Endothelial cell of umbilical vein (primary cell): ENCODE results near the gene ARHGEF12. TPM values are rescaled to one million over a fixed set of nuclear protein-coding genes. Genes with fewer than 3 reads are reported as not detected.

Experiments used
- BruUV-seq: library from RNA; stranded (reverse); fragments of 400-500 nt; replicated peaks from 2 replicates; lab custom pipeline; 2021; lab: Mats Ljungman, UMichigan
- CTCF ChIA-PET: fragments of 300-600, 350-600 bp; sonication (Branson Sonifier 250); formaldehyde crosslinking; loops from one replicate; lab custom pipeline; 2021; ENCODE audit warnings: antibody characterized with exemption, inconsistent platforms; lab: Charles Lee
- POLR2A ChIA-PET: fragments of 300-600, 350-600 bp; sonication (Branson Sonifier 250); formaldehyde crosslinking; loops from one replicate; lab custom pipeline; 2021; ENCODE audit warnings: antibody characterized with exemption, inconsistent platforms; lab: Charles Lee
- DNase-seq: peaks from one replicate; pipeline ENCODE4 v3.0.0-alpha.2; 2011; ENCODE audit warnings: low read depth, low spot score
- FAIRE-seq: peaks from 2 replicates; lab custom pipeline; 2011; peaks lifted over from hg19 to GRCh38; lab: Jason Lieb, UNC
- H2AFZ ChIP-seq: 2 replicates; pipeline ENCODE4 v1.6.0; 2012; ENCODE audit warnings: low read depth, low read length, control low read depth, inconsistent platforms
- H3K27ac ChIP-seq: 2 replicates; pipeline ENCODE4 v1.5.1; 2011; ENCODE audit warnings: low read depth, mild to moderate bottlenecking, control low read depth, low read length, moderate library complexity; ENCODE audit not compliant: insufficient read depth
- H3K27me3 ChIP-seq, 2 experiments: 2 replicates each; pipeline versions ENCODE4 v1.6.0 to v1.6.1; 2011; ENCODE audit warnings: low read length in 2 of 2, mixed read lengths in 1 of 2; ENCODE audit not compliant: control insufficient read depth in 2 of 2, insufficient read depth in 2 of 2
- H3K36me3 ChIP-seq, 2 experiments: 2 replicates in 1 of 2; 3 replicates in 1 of 2; pipeline ENCODE4 v1.5.1; 2011; ENCODE audit warnings: low read length in 2 of 2, mild to moderate bottlenecking in 1 of 2, moderate library complexity in 1 of 2; ENCODE audit not compliant: control insufficient read depth in 2 of 2, insufficient read depth in 2 of 2; ENCODE audit errors: extremely low read depth in 1 of 2
- H3K4me1 ChIP-seq: 3 replicates; pipeline ENCODE4 v1.5.1; 2011; ENCODE audit warnings: mild to moderate bottlenecking, low read length; ENCODE audit not compliant: control insufficient read depth, insufficient read depth; ENCODE audit errors: extremely low read depth
- H3K4me2 ChIP-seq: 2 replicates; pipeline ENCODE4 v1.6.1; 2011; ENCODE audit warnings: low read length, control low read depth, mixed read lengths; ENCODE audit not compliant: insufficient read depth
- H3K4me3 ChIP-seq, 3 experiments: fragments of 200-600 bp in 1 of 3; sonication (generic), shearing (Covaris generic) in 1 of 3; replicated peaks in 1 of 3; 2 replicates each; pipeline ENCODE4 v1.5.1; 2011 to 2016; ENCODE audit warnings: control low read depth in 3 of 3, low read length in 3 of 3, mild to moderate bottlenecking in 2 of 3, inconsistent platforms in 1 of 3, low read depth in 1 of 3, moderate library complexity in 1 of 3; ENCODE audit not compliant: insufficient read depth in 1 of 3
- H3K79me2 ChIP-seq: 2 replicates; pipeline ENCODE4 v1.6.0; 2012; ENCODE audit warnings: low read length, inconsistent platforms; ENCODE audit not compliant: control insufficient read depth, insufficient read depth
- H3K9ac ChIP-seq: replicated peaks from 2 replicates; pipeline ENCODE3; 2011; ENCODE audit warnings: low read length, control low read depth; ENCODE audit not compliant: insufficient read depth; ENCODE audit errors: extremely low read depth
- H3K9me1 ChIP-seq: replicated peaks from 3 replicates; pipeline ENCODE4 v1.6.0; 2011; ENCODE audit warnings: mild to moderate bottlenecking, low read length; ENCODE audit not compliant: control insufficient read depth, insufficient read depth; ENCODE audit errors: extremely low read depth
- H3K9me3 ChIP-seq: replicated peaks from 2 replicates; pipeline ENCODE4 v1.5.1; 2012; ENCODE audit warnings: low read length, inconsistent platforms; ENCODE audit not compliant: control insufficient read depth, insufficient read depth
- H4K20me1 ChIP-seq: replicated peaks from 2 replicates; pipeline ENCODE3; 2011; ENCODE audit warnings: mild to moderate bottlenecking, low read length; ENCODE audit not compliant: control insufficient read depth, insufficient read depth; ENCODE audit errors: extremely low read depth
- EZH2 ChIP-seq: IDR thresholded peaks from 2 replicates; pipeline ENCODE4 v1.6.1; 2012; ENCODE audit warnings: borderline replicate concordance, low read depth, mild to moderate bottlenecking, moderate library complexity, low read length, inconsistent platforms; ENCODE audit not compliant: severe bottlenecking
- FOS ChIP-seq: IDR thresholded peaks from 2 replicates; pipeline ENCODE4 v1.6.1; 2011; ENCODE audit warnings: mild to moderate bottlenecking, low read length, moderate library complexity, borderline replicate concordance; ENCODE audit not compliant: insufficient read depth
- GATA2 ChIP-seq: IDR thresholded peaks from 2 replicates; pipeline ENCODE4 v1.7.0; 2011; ENCODE audit warnings: low read depth, mild to moderate bottlenecking, moderate library complexity, mixed read lengths, low read length; ENCODE audit not compliant: insufficient read length, insufficient read depth
- JUN ChIP-seq: IDR thresholded peaks from 2 replicates; pipeline ENCODE4 v1.6.1; 2011; ENCODE audit warnings: borderline replicate concordance, low read depth; ENCODE audit not compliant: insufficient read length, insufficient read depth
- MYC ChIP-seq: IDR thresholded peaks from one replicate; pipeline ENCODE4 v1.6.1; 2011; ENCODE audit warnings: mild to moderate bottlenecking, low read depth, low read length
- POLR2A ChIP-seq: IDR thresholded peaks from 2 replicates; pipeline ENCODE4 v1.6.1; 2012; ENCODE audit warnings: low read depth, mild to moderate bottlenecking, control low read depth, low read length
- POLR2AphosphoS5 ChIP-seq: IDR thresholded peaks from 2 replicates; pipeline ENCODE4 v1.6.1; 2012; ENCODE audit warnings: low read depth, mild to moderate bottlenecking, control low read depth, low read length, moderate library complexity; ENCODE audit not compliant: insufficient read depth
- dilution Hi-C: fragments of 300-500 bp; cut with MboI; formaldehyde crosslinking; loops from one replicate; pipeline ENCODE4 v1.15.0; 2019; ENCODE audit warnings: low sequenced_read_pairs; ENCODE audit not compliant: extremely low pct_ligation_motif_present
- intact Hi-C: fragments of 100-400 bp; cut with micrococcal nuclease; formaldehyde crosslinking; loops from one replicate; pipeline ENCODE4 v1.10.0; 2022
- polyA plus RNA-seq, 4 experiments: library from polyadenylated mRNA; depleted of rRNA in 3 of 4; stranded (reverse) in 3 of 4; unstranded in 1 of 4; fragments of >200 nt; gene quantifications; 2 replicates each; pipeline versions ENCODE4 v1.2.1 to v1.2.3, GENCODE V29; 2011 to 2012; ENCODE audit warnings: missing spikeins in 1 of 4
- total RNA-seq: library from RNA; stranded (reverse); gene quantifications from 2 replicates; pipeline ENCODE4 v1.2.3, GENCODE V29; 2021
- TF ChIP-seq, protein P1 (sequence below): IDR thresholded peaks from 2 replicates; pipeline ENCODE4 v1.6.1; 2011; ENCODE audit not compliant: insufficient read depth, insufficient read length
- TF ChIP-seq, protein P2 (sequence below), 2 donors: IDR thresholded peaks; 1 replicate in 1 of 2; 2 replicates in 1 of 2; pipeline ENCODE4 v1.5.1; 2011; ENCODE audit warnings: low read length in 2 of 2, mild to moderate bottlenecking in 2 of 2, moderate library complexity in 2 of 2, control low read depth in 1 of 2, inconsistent platforms in 1 of 2, low read depth in 1 of 2; ENCODE audit not compliant: insufficient read depth in 1 of 2; ENCODE audit errors: extremely low read depth in 1 of 2

The ARHGEF12 gene
- total and polyA plus RNA-seq, 2 donors (not counting 3 experiments of a cell fraction or from before 2014, with no cell fraction given): 20.9 to 125 TPM

DNA sequence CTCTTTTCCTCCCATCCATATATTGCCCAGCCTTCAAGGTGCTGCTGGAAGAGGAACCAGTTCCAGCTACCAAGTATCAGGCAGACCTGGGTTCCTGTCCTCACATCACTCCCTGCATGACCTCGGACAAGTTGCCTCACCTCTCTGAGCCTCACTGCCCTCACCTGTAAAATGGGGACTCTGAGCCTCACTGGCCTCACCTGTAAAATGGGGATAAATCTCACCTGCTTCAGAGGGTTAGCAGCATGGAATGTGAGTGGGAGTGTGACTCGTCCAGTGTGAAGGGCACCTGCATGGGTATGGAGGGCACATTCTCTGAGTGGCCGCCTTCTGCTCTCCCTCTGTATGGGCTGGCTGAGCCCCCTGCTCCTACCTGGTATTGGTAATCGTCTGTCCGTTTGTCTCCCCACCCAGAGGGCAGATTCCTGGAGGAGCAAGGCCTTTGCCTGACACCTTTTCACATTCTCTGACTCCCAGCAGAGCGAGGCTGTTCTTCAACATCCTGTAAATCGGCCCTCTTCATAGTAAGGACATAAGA lies 179.0 kb downstream of the ARHGEF12 start:
- no peaks in the 10 kb centered on the region for H4K20me1 ChIP-seq

More for the DNA sequence above, 179.0 kb downstream of the ARHGEF12 start:
- dilution Hi-C loops: no loop called here
- H3K9me1 ChIP-seq: no peaks in the 10 kb centered on the region
- no peaks in the 10 kb centered on the region for H3K27me3 ChIP-seq
- H3K9me3 ChIP-seq: no peaks in the 10 kb centered on the region
- H3K4me1 ChIP-seq: peaks cover 4% of the 10 kb centered on the region
- ChIA-PET POLR2A (no interaction called here), CTCF (interaction anchor here (0.6 kb wide), 1 partner anchor 170 kb away, joined by 3 read pairs; no protein-coding TSS in a partner anchor)
- H3K27ac ChIP-seq: no peak overlapping the region
- no TSS peak for BruUV-seq
- intact Hi-C loops: no loop called here
- FAIRE-seq (no peak), DNase-seq (no peak)
- no peaks in the 10 kb centered on the region for H3K36me3 ChIP-seq
- H3K79me2 ChIP-seq: no peaks in the 10 kb centered on the region
- TF ChIP-seq JUN (no peak), EZH2 (no peak), MYC (no peak), POLR2A (no peak), POLR2AphosphoS5 (no peak), FOS (no peak), GATA2 (no peak)
- TF ChIP-seq, protein P1, sequence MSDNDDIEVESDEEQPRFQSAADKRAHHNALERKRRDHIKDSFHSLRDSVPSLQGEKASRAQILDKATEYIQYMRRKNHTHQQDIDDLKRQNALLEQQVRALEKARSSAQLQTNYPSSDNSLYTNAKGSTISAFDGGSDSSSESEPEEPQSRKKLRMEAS: no peak
- TF ChIP-seq, protein P2, sequence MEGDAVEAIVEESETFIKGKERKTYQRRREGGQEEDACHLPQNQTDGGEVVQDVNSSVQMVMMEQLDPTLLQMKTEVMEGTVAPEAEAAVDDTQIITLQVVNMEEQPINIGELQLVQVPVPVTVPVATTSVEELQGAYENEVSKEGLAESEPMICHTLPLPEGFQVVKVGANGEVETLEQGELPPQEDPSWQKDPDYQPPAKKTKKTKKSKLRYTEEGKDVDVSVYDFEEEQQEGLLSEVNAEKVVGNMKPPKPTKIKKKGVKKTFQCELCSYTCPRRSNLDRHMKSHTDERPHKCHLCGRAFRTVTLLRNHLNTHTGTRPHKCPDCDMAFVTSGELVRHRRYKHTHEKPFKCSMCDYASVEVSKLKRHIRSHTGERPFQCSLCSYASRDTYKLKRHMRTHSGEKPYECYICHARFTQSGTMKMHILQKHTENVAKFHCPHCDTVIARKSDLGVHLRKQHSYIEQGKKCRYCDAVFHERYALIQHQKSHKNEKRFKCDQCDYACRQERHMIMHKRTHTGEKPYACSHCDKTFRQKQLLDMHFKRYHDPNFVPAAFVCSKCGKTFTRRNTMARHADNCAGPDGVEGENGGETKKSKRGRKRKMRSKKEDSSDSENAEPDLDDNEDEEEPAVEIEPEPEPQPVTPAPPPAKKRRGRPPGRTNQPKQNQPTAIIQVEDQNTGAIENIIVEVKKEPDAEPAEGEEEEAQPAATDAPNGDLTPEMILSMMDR (IDR thresholded peaks at IDR 0.05; ENCODE audit: extremely low read depth in 1 of 2, insufficient read depth in 1 of 2, low read depth in 1 of 2, low read length in 2 of 2): no peak
- no peak overlapping the region for H2AFZ ChIP-seq
- no peak overlapping the region for H3K4me2 ChIP-seq
- no peak overlapping the region for H3K4me3 ChIP-seq
- H3K9ac ChIP-seq: no peak overlapping the region
